ENCODE measurements around the gene HOXA10. TPM values are rescaled to one million over a fixed set of nuclear protein-coding genes. Genes with fewer than 3 reads are reported as not detected.

HOXA10 gene
- total RNA-seq, 1 experiment from 2014 or later, result 19.6 TPM

DNA sequence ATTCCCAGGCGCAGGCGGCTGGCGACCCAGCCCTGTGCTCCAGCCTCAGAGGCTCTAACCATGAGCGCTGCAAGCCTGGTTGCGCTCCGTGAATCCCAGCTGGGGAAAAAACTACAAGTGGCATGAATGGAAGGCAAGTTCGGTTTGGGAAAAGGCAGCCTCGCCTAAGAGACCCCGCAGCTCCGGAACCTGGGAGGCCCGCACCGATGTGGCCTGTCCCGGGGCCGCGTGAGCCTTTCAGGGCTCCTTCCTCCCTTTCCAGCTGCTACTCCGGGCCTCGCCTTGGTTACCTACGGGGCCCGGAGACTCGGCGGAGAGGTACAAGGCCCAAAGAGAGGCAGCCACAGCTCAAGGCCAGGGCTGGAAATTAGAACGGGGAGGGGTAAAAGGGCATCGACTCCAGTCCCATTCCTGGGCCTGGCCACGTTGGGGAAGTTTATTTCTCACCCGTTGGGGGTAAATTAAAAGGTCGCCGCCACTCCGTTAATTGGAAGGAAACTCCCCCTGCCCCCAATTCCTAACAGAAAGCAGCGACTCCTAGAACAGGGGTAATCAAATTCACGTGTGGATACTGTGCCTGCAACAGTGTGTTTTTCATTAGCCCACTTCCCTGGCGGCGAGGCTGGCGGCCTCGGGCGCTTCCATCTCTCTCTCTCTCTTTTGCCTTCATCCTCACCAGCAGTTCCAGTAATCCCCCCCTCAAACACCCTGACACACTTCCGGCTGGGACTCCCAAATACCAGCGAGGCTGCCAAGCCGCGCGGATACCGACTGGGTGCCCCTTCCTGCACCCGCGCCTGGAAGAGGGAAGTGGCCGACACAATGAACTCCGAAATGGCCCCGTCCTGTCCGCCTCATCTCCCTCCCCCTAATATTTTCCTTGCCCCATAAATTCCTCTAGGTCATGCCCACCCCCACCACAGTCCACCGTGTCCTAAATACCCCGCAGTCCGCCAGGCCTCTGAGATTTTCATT lies 7.3 kb downstream of the HOXA10 start (continued):
- TF ChIP-seq, protein P1, sequence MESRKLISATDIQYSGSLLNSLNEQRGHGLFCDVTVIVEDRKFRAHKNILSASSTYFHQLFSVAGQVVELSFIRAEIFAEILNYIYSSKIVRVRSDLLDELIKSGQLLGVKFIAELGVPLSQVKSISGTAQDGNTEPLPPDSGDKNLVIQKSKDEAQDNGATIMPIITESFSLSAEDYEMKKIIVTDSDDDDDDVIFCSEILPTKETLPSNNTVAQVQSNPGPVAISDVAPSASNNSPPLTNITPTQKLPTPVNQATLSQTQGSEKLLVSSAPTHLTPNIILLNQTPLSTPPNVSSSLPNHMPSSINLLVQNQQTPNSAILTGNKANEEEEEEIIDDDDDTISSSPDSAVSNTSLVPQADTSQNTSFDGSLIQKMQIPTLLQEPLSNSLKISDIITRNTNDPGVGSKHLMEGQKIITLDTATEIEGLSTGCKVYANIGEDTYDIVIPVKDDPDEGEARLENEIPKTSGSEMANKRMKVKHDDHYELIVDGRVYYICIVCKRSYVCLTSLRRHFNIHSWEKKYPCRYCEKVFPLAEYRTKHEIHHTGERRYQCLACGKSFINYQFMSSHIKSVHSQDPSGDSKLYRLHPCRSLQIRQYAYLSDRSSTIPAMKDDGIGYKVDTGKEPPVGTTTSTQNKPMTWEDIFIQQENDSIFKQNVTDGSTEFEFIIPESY (IDR thresholded peaks at IDR 0.05; ENCODE audit: extremely low read depth, insufficient replicate concordance, low read length), result no peak
- TF ChIP-seq JUND (IDR thresholded peaks at IDR 0.05) (no peak), POLR2AphosphoS5 (IDR thresholded peaks at IDR 0.05; ENCODE audit: low read depth, low read length) (peak; percentile 55), FOSL1 (IDR thresholded peaks at IDR 0.05; ENCODE audit: low read depth) (no peak), CEBPB (IDR thresholded peaks at IDR 0.05; ENCODE audit: low read depth) (no peak), YY1 (IDR thresholded peaks at IDR 0.05; ENCODE audit: extremely low read depth, insufficient replicate concordance, low read depth, low read length) (no peak), REST (IDR thresholded peaks at IDR 0.05; ENCODE audit: low read depth) (no peak)
- TF ChIP-seq, protein P2, sequence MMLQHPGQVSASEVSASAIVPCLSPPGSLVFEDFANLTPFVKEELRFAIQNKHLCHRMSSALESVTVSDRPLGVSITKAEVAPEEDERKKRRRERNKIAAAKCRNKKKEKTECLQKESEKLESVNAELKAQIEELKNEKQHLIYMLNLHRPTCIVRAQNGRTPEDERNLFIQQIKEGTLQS (IDR thresholded peaks at IDR 0.05), result no peak
